CD4-positive, alpha-beta T cell treated with Interleukin-17A for 4 hours (primary cell): ENCODE measurements around the gene ESYT3.
"Not testable (repeated sequence)": the region's sequence is repeated elsewhere in the genome, so short reads cannot be mapped to it uniquely, and the experiment has no call there.

ENCODE experiments used
- DNase-seq: peaks from one replicate; pipeline ENCODE4 v3.0.0-alpha.2; 2020; ENCODE audit warnings: mixed read lengths

Gene ESYT3

GRCh38 chr3:138443091-138443490 lies 8.7 kb downstream of the ESYT3 start:
- DNase-seq: no peak

- DNase-seq: no peak
Measured at GRCh38 chr3:138443521-138444503, 9.4 kb downstream of the ESYT3 start.

GRCh38 chr3:138445236-138445635 lies 10.8 kb downstream of the ESYT3 start:
- no peak for DNase-seq

- DNase-seq: no peak
Measured at GRCh38 chr3:138445654-138446053, 11.2 kb downstream of the ESYT3 start.

GRCh38 chr3:138448631-138449030 lies 14.2 kb downstream of the ESYT3 start:
- DNase-seq: no peak

GRCh38 chr3:138449490-138449889 lies 15.1 kb downstream of the ESYT3 start:
- no peak for DNase-seq

- DNase-seq: no peak
Measured at GRCh38 chr3:138450181-138450580, 15.8 kb downstream of the ESYT3 start.

GRCh38 chr3:138450704-138451424 lies 16.4 kb downstream of the ESYT3 start:
- no peak for DNase-seq

- DNase-seq: no peak
Measured at GRCh38 chr3:138451595-138452162, 17.3 kb downstream of the ESYT3 start.

- DNase-seq: no peak
Measured at GRCh38 chr3:138452436-138452835, 18.0 kb downstream of the ESYT3 start.

GRCh38 chr3:138453940-138454339 lies 19.5 kb downstream of the ESYT3 start:
- DNase-seq: not testable (repeated sequence)

- DNase-seq: no peak
Measured at GRCh38 chr3:138455801-138456716, 21.6 kb downstream of the ESYT3 start.

GRCh38 chr3:138456961-138457862 lies 22.8 kb downstream of the ESYT3 start:
- no peak for DNase-seq

GRCh38 chr3:138457863-138458735 lies 23.7 kb downstream of the ESYT3 start:
- no peak for DNase-seq

- DNase-seq: no peak
Measured at GRCh38 chr3:138458774-138459499, 24.5 kb downstream of the ESYT3 start.

GRCh38 chr3:138459619-138460535 lies 25.5 kb downstream of the ESYT3 start:
- DNase-seq: no peak

GRCh38 chr3:138460536-138461205 lies 26.3 kb downstream of the ESYT3 start:
- no peak for DNase-seq

GRCh38 chr3:138461246-138461645 lies 26.8 kb downstream of the ESYT3 start:
- DNase-seq: no peak
